ENCODE results near the gene YAE1. TPM values are rescaled to one million over a fixed set of nuclear protein-coding genes. Genes with fewer than 3 reads are reported as not detected.

YAE1 gene
- total and polyA plus RNA-seq, 2 of the 13 experiments (the other 11 are each of a cell fraction or from before 2014, with no cell fraction given), result 18.7 to 28.3 TPM

DNA sequence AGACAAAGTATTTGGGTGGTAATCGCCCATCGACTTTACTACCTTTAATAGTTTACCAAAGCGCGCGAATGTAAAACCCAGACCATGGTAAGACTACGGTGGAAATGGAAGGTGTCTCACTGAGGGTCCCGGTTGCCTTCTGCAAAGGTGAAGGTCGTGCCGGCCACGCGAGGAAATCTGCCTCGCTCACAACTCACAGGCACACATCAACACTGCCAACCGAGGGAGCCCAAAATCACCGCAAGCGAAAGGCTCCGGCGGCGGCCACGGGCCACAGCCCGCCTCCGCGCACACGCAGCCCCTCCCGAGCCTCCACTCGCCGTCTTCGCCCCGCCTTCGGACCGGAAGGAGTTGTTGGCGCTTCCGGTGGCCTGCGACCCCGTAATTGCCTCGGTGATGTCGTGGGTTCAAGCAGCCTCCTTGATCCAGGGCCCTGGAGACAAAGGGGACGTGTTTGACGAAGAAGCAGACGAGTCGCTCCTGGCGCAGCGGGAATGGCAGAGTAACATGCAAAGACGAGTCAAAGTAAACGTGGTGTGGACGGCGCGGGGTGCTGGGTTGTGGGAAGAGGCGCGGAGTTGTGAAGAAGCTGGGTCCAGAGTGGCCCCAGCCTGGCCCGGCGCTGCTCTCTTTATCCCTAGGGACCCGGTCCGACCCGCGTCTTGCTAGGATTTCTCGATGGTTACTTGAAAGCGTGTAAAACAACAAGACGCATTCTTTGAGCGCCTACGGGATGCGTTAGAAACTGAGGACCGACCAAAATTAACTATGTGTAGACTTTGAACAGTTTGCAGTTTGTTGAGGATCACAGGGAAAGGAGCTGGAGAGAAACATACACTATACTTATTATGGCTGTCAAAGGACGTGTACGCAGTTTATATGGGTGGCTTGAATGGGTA lies at the start of gene YAE1 (continued):
- TF ChIP-seq, protein P1, sequence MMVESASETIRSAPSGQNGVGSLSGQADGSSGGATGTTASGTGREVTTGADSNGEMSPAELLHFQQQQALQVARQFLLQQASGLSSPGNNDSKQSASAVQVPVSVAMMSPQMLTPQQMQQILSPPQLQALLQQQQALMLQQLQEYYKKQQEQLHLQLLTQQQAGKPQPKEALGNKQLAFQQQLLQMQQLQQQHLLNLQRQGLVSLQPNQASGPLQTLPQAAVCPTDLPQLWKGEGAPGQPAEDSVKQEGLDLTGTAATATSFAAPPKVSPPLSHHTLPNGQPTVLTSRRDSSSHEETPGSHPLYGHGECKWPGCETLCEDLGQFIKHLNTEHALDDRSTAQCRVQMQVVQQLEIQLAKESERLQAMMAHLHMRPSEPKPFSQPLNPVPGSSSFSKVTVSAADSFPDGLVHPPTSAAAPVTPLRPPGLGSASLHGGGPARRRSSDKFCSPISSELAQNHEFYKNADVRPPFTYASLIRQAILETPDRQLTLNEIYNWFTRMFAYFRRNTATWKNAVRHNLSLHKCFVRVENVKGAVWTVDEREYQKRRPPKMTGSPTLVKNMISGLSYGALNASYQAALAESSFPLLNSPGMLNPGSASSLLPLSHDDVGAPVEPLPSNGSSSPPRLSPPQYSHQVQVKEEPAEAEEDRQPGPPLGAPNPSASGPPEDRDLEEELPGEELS (CRISPR knock-in tag; IDR thresholded peaks at IDR 0.05), result peak; percentile 49
- TF ChIP-seq ATF1 (CRISPR knock-in tag; IDR thresholded peaks at IDR 0.05), result no peak
- peak; percentile 72; the same call in 1 of the 2 replicates for TF ChIP-seq ZNF256 (CRISPR knock-in tag; conservative IDR thresholded peaks at IDR 0.05)
- TF ChIP-seq ZNF124 (CRISPR knock-in tag; IDR thresholded peaks at IDR 0.05), result no peak; the same call in 1 of the 2 replicates
- 0 out of 2 replicates have a peak, but pooled peaks have one; percentile 65 for TF ChIP-seq ZNF232 (CRISPR knock-in tag; IDR thresholded peaks at IDR 0.05; ENCODE audit: borderline replicate concordance)
- TF ChIP-seq, protein P2, sequence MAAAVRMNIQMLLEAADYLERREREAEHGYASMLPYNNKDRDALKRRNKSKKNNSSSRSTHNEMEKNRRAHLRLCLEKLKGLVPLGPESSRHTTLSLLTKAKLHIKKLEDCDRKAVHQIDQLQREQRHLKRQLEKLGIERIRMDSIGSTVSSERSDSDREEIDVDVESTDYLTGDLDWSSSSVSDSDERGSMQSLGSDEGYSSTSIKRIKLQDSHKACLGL (CRISPR knock-in tag; IDR thresholded peaks at IDR 0.05), result peak; percentile 93
- TF ChIP-seq HOXD1 (CRISPR knock-in tag; IDR thresholded peaks at IDR 0.05), result 0 out of 2 replicates have a peak, but pooled peaks have one; percentile 62
- TF ChIP-seq, protein P3, sequence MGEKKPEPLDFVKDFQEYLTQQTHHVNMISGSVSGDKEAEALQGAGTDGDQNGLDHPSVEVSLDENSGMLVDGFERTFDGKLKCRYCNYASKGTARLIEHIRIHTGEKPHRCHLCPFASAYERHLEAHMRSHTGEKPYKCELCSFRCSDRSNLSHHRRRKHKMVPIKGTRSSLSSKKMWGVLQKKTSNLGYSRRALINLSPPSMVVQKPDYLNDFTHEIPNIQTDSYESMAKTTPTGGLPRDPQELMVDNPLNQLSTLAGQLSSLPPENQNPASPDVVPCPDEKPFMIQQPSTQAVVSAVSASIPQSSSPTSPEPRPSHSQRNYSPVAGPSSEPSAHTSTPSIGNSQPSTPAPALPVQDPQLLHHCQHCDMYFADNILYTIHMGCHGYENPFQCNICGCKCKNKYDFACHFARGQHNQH (CRISPR knock-in tag; IDR thresholded peaks at IDR 0.05), result peak; percentile 56; the same call in 1 of the 2 replicates
- TF ChIP-seq ZNF605 (CRISPR knock-in tag; IDR thresholded peaks at IDR 0.05), result peak; percentile 89
- peak; percentile 95 for TF ChIP-seq ZNF501 (CRISPR knock-in tag; IDR thresholded peaks at IDR 0.05)
- no peak; the same call in 1 of the 2 replicates for TF ChIP-seq GLI4 (CRISPR knock-in tag; IDR thresholded peaks at IDR 0.05; ENCODE audit: borderline replicate concordance)
- TF ChIP-seq, protein P4, sequence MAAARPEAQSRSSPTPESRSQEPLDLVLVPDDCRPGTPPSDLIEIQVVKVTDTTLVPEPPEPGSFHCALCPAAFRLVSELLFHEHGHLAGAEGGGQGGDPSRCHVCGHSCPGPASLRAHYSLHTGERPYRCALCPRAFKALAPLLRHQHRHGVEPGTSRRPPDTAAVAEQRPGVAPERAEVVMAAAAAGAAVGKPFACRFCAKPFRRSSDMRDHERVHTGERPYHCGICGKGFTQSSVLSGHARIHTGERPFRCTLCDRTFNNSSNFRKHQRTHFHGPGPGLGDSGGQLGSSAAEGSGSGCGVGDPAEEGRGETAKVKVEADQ (CRISPR knock-in tag; IDR thresholded peaks at IDR 0.05; ENCODE audit: borderline replicate concordance), result peak; percentile 78; the same call in 1 of the 2 replicates
- TF ChIP-seq RBM39 (IDR thresholded peaks at IDR 0.05; ENCODE audit: low read depth, low read length, poor library complexity, severe bottlenecking), result no peak
- TF ChIP-seq, protein P5, sequence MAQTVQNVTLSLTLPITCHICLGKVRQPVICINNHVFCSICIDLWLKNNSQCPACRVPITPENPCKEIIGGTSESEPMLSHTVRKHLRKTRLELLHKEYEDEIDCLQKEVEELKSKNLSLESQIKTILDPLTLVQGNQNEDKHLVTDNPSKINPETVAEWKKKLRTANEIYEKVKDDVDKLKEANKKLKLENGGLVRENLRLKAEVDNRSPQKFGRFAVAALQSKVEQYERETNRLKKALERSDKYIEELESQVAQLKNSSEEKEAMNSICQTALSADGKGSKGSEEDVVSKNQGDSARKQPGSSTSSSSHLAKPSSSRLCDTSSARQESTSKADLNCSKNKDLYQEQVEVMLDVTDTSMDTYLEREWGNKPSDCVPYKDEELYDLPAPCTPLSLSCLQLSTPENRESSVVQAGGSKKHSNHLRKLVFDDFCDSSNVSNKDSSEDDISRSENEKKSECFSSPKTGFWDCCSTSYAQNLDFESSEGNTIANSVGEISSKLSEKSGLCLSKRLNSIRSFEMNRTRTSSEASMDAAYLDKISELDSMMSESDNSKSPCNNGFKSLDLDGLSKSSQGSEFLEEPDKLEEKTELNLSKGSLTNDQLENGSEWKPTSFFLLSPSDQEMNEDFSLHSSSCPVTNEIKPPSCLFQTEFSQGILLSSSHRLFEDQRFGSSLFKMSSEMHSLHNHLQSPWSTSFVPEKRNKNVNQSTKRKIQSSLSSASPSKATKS (CRISPR knock-in tag; IDR thresholded peaks at IDR 0.05), result 0 out of 2 replicates have a peak, but pooled peaks have one; percentile 83
- no peak for TF ChIP-seq TBL1XR1 (IDR thresholded peaks at IDR 0.05; ENCODE audit: borderline replicate concordance, low read length, partially characterized antibody)
- no peak for TF ChIP-seq ZNF790 (CRISPR knock-in tag; IDR thresholded peaks at IDR 0.05; ENCODE audit: borderline replicate concordance)
- TF ChIP-seq, protein P6, sequence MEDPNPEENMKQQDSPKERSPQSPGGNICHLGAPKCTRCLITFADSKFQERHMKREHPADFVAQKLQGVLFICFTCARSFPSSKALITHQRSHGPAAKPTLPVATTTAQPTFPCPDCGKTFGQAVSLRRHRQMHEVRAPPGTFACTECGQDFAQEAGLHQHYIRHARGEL (CRISPR knock-in tag; IDR thresholded peaks at IDR 0.05), result peak; percentile 82; the same call in 1 of the 2 replicates
- peak; percentile 54; the same call in 1 of the 2 replicates for TF ChIP-seq CREM (IDR thresholded peaks at IDR 0.05)
- 0 out of 2 replicates have a peak, but pooled peaks have one; percentile 17 for TF ChIP-seq CREM (CRISPR knock-in tag; IDR thresholded peaks at IDR 0.05)
- no peak for TF ChIP-seq ADNP (CRISPR knock-in tag; IDR thresholded peaks at IDR 0.05)
- 0 out of 2 replicates have a peak, but pooled peaks have one; percentile 54 for TF ChIP-seq ISL2 (CRISPR knock-in tag; IDR thresholded peaks at IDR 0.05)
- TF ChIP-seq ARNT2 (CRISPR knock-in tag; IDR thresholded peaks at IDR 0.05; ENCODE audit: low read depth), result peak; percentile 93

Measured in HepG2 (cell line).